SH-SY5Y (cell line): ENCODE results near the gene SNRNP48.

Source experiments
- GATA2 ChIP-seq: IDR thresholded peaks from 2 replicates; pipeline ENCODE4 v1.6.1; 2011; ENCODE audit warnings: mild to moderate bottlenecking, low read depth, low read length
- GATA3 ChIP-seq: IDR thresholded peaks from 2 replicates; pipeline ENCODE4 v1.6.1; 2011; ENCODE audit warnings: low read depth, mild to moderate bottlenecking, low read length, moderate library complexity

SNRNP48 gene

DNA sequence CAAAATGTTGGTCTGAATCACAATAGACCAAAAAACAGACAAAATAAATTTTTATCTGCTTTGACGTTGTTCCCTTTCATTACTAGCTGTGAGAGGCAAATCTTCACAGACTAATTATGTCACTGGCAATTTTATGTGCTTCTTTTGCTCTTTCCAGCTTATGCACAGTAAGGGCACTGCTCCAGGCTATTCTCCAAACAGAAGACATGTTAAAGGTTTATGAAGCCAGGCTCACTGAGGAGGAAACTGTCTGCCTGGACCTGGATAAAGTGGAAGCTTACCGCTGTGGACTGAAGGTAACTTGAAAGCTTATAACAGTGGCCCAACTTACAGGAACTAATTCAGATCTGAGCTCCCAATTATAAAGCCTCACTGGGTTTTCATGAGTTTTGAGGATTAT lies 15.5 kb upstream of the SNRNP48 start:
- TF ChIP-seq GATA3 = no peak
- no peak for TF ChIP-seq GATA2

DNA sequence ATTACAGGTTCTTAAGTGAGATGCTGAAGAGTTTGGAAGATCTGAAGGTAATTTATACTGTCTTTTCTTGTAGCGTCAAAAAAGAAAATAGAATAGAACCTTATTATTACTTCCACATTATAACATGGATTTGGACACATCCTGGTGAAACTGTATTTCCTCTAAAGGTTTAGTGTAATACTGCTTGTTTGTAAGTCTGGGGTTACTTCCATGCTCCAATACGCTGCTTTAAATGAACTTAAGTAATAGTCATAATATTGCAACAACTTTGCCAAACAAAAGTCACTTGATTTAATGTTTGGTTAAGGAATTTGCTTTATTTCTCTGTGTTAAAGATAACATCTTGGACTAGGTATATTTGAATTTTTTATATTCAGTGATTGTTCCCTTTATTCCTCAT lies 11.5 kb upstream of the SNRNP48 start:
- TF ChIP-seq GATA2 (no peak), GATA3 (no peak)

DNA sequence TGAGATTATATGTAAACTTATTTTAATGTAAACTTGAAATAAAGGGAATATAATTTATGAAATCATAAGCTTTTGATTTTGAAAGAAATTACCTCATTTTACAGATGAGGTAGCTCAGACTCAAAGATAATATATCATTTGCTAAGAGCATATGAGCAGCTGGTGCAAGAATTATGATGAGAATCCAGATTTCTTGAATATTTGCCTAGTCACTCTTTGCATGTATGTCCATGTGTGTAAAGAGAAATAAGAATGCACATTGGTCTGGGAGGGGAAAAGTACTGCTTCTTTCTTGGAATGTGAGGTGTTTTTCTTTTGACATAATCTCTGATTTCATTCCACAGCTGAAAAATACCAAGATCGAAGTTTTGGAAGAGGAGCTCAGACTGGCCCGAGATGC lies 11.1 kb upstream of the SNRNP48 start:
- TF ChIP-seq GATA3 (no peak), GATA2 (no peak)

DNA sequence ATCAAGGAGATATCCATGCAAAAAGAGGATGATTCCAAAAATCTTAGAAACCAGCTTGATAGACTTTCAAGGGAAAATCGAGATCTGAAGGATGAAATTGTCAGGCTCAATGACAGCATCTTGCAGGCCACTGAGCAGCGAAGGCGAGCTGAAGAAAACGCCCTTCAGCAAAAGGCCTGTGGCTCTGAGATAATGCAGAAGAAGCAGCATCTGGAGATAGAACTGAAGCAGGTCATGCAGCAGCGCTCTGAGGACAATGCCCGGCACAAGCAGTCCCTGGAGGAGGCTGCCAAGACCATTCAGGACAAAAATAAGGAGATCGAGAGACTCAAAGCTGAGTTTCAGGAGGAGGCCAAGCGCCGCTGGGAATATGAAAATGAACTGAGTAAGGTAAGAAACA lies 10.1 kb upstream of the SNRNP48 start:
- no peak for TF ChIP-seq GATA2
- no peak for TF ChIP-seq GATA3

DNA sequence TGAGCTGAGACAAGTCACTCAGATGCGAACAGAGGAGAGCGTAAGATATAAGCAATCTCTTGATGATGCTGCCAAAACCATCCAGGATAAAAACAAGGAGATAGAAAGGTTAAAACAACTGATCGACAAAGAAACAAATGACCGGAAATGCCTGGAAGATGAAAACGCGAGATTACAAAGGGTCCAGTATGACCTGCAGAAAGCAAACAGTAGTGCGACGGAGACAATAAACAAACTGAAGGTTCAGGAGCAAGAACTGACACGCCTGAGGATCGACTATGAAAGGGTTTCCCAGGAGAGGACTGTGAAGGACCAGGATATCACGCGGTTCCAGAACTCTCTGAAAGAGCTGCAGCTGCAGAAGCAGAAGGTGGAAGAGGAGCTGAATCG lies 9.5 kb upstream of the SNRNP48 start:
- no peak for TF ChIP-seq GATA3
- no peak for TF ChIP-seq GATA2

DNA sequence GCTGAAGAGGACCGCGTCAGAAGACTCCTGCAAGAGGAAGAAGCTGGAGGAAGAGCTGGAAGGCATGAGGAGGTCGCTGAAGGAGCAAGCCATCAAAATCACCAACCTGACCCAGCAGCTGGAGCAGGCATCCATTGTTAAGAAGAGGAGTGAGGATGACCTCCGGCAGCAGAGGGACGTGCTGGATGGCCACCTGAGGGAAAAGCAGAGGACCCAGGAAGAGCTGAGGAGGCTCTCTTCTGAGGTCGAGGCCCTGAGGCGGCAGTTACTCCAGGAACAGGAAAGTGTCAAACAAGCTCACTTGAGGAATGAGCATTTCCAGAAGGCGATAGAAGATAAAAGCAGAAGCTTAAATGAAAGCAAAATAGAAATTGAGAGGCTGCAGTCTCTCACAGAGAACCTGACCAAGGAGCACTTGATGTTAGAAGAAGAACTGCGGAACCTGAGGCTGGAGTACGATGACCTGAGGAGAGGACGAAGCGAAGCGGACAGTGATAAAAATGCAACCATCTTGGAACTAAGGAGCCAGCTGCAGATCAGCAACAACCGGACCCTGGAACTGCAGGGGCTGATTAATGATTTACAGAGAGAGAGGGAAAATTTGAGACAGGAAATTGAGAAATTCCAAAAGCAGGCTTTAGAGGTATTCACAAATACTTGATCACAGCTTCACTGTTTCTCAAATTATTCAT lies 8.9 kb upstream of the SNRNP48 start:
- no peak for TF ChIP-seq GATA2
- TF ChIP-seq GATA3 = no peak

DNA sequence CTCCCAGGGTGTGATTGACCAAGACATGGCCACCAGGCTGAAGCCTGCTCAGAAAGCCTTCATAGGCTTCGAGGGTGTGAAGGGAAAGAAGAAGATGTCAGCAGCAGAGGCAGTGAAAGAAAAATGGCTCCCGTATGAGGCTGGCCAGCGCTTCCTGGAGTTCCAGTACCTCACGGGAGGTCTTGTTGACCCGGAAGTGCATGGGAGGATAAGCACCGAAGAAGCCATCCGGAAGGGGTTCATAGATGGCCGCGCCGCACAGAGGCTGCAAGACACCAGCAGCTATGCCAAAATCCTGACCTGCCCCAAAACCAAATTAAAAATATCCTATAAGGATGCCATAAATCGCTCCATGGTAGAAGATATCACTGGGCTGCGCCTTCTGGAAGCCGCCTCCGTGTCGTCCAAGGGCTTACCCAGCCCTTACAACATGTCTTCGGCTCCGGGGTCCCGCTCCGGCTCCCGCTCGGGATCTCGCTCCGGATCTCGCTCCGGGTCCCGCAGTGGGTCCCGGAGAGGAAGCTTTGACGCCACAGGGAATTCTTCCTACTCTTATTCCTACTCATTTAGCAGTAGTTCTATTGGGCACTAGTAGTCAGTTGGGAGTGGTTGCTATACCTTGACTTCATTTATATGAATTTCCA lies 4.6 kb upstream of the SNRNP48 start:
- TF ChIP-seq GATA2 (no peak), GATA3 (no peak)

DNA sequence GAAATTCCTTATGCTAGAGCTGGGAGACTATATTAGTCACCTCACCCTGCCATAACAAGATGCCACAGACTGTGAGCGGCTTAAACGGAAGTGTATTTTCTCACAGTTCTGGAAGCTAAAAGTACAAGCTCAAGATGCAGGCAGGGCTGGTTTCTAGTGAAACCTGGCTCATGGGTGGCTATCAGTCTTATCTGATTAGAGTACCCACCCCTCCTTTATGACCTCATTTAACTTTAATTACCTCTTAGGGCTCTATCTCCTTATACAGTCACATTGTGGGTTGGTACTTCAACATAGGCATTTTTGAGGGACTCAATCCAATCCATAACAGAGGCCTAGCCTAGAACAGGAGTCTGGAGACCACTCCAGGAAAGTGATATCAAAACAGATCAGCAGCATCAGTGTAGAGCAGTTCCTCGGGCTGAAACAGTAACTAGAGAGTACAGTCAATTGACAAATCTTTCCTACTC lies 2.3 kb upstream of the SNRNP48 start:
- no peak for TF ChIP-seq GATA3
- no peak for TF ChIP-seq GATA2

DNA sequence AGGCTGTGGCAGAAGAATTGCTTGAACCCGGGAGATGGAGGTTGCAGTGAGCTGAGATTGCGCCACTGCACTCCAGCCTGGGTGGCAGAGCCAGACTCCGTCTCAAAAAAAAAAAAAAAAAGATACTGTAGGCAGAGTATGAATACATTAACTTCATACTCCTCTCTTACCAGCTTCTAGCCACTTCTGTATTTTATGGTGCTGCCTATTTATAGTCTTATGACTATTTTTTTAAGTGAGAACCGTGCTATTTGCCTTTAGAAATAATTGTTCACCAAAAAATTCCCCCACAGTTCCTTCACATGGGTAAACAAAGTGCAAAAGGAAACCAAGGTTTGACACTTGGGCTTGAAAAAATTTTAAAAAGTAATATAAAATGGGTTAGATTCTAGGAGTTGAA lies 1.5 kb upstream of the SNRNP48 start:
- TF ChIP-seq GATA3 = no peak
- no peak for TF ChIP-seq GATA2

DNA sequence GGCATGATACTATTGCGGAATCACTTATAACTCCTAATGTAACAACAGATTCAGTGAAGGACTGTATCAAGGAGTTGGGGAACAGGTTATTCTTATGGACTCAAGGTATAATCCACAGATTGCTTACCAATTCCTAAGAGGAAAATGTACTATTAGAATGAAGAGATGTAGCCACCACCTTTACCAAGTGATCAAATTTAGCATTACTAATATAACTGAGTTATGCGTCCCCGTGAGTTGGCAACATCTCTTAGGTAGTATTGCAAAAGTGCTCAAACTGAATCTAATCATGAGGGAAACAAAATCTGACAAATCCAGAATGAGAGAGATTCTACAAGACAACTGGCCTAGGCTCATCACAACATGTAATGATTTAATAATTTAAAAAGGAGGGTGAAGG lies 777 bp upstream of the SNRNP48 start:
- TF ChIP-seq GATA2 (no peak), GATA3 (no peak)

DNA sequence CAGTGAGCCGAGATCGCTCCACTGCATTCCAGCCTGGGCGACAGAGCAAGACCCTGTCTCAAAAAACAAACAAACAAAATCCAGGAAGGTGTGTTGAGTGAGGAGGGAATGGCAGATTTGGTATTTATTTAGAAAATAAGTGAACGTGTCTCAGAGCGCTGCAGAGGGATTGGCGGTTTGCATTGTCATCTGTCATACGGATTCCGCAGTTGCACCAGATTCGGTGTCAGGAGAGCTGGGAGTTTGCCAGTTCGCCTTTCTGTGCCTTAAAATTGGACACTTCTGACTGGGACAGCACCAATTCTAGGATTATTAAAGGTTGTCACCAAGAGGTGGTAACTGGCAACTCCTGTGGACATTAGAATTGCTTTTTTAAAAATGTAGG lies 912 bp downstream of the SNRNP48 start:
- TF ChIP-seq GATA2 (no peak), GATA3 (no peak)

DNA sequence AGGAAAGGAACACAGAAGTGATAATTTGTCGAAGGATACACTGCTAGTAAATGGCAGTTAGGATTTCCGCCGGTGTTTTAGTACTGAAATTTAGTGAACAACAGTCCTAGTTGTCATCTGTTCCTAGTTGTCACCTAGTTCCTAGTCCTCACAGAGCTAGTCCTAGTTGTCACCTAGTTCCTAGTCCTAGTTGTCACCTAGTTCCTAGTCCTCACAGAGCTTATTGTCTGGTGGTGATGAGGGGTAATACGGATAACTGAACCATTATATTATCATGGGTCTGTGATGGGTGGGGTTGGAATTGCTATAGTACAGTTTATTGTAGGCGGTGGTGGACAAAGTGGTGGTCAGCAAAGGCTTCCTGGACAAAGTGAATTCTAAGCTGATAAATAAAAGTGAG lies 1.8 kb downstream of the SNRNP48 start:
- TF ChIP-seq GATA2 (no peak), GATA3 (no peak)

DNA sequence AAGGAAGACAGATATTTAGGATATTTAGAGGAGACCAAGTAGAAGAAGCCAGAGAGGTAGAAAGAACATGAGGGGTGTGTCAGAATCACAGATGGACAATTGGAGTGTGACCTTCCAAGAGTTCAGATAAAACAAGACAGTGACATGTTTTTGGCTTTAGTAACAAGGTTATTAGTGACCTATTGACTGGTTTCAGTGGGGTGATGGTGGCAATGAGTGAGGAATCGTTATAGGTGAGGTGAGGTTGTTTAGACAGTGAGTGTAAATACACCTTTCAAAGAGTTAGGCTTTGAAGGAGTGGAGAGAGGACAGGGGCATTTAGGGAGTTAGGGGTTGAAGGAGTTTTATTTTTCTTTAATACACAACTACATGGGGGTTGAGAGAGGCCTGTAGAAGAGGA lies 3.2 kb downstream of the SNRNP48 start:
- TF ChIP-seq GATA3 (no peak), GATA2 (no peak)

DNA sequence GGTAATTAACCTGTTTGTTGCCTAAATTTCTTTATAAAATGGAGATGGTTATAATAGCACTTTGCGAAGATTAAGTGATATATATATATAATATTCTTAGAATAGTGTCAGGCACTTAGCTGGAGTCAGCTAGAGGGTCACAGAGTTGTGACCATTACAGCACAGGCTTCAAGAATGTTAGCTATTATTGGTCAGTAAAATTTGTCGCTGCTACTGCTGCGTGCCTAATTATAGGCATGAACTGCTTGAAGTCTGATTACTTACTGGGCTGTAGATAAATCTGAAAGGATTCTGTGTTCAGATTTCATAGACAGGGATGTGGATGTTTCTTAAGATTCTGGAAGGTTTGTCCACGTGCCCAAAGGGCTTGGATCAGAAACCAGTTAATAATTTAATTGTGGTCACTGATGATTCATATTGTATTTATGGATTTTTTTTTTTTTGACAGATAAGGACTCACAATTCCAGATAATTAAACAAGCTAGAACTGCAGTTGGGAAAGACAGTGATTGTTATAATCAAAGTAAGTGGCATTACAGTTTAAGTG lies 4.7 kb downstream of the SNRNP48 start:
- TF ChIP-seq GATA3 (no peak), GATA2 (no peak)

DNA sequence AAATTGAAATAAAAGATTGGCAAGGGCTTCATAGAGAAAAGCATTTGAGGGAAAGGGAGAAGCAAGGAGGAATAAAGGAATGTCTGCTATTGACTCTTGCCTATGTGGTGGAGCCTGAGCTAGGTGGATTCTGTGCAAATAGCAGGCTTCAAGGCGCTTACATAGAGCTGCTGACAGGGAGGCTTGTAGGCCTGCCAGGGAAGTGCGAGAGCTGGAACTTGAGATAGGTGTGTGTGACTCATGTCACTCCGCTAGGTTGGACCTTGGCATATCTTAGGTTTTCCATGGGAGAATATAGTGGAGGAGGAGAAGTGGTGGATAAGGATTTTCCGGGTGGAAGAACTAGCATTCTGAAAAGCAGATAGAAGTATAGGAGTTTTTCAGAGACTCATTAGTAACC lies 14.0 kb downstream of the SNRNP48 start:
- TF ChIP-seq GATA2 (no peak), GATA3 (no peak)
